Rectal smooth muscle tissue (tissue), 1 donor: Measurements from ENCODE around the gene ERP44.

Source experiments
- H3K27ac ChIP-seq: one replicate; pipeline ENCODE4 v1.7.0; 2013; ENCODE audit warnings: low read depth, low read length, inconsistent platforms
- H3K27me3 ChIP-seq: one replicate; pipeline ENCODE4 v1.7.0; 2013; ENCODE audit warnings: low read length; ENCODE audit not compliant: control insufficient read depth, insufficient read depth
- H3K36me3 ChIP-seq: one replicate; pipeline ENCODE4 v1.7.0; 2013; ENCODE audit warnings: low read length; ENCODE audit not compliant: control insufficient read depth, insufficient read depth
- H3K4me1 ChIP-seq: one replicate; pipeline ENCODE4 v1.7.0; 2013; ENCODE audit warnings: low read length; ENCODE audit not compliant: control insufficient read depth, insufficient read depth
- H3K4me3 ChIP-seq: one replicate; pipeline ENCODE4 v1.7.0; 2013; ENCODE audit warnings: low read length
- H3K9ac ChIP-seq: one replicate; pipeline ENCODE4 v1.7.0; 2013; ENCODE audit warnings: low read length

ERP44 gene

GRCh38 chr9:100058699-100059579 is 39.9 kb downstream of the ERP44 start:
- H3K36me3 ChIP-seq = no peaks in the 10 kb centered on the region
- no peaks in the 10 kb centered on the region for H3K27me3 ChIP-seq
- no peak overlapping the region for H3K27ac ChIP-seq
- no peak overlapping the region for H3K4me3 ChIP-seq
- H3K4me1 ChIP-seq = no peaks in the 10 kb centered on the region
- H3K9ac ChIP-seq = no peak overlapping the region

- Histone ChIP-seq H3K4me1 (no peaks in the 10 kb centered on the region), H3K4me3 (no peak overlapping the region), H3K27me3 (no peaks in the 10 kb centered on the region), H3K27ac (no peak overlapping the region), H3K9ac (no peak overlapping the region), H3K36me3 (no peaks in the 10 kb centered on the region)
Observed at GRCh38 chr9:100057624-100058023, 41.2 kb downstream of the ERP44 start.

- Histone ChIP-seq H3K9ac (no peak overlapping the region), H3K27ac (no peak overlapping the region), H3K4me3 (no peak overlapping the region), H3K4me1 (no peaks in the 10 kb centered on the region), H3K36me3 (no peaks in the 10 kb centered on the region), H3K27me3 (no peaks in the 10 kb centered on the region)
Observed at GRCh38 chr9:100056561-100056960, 42.2 kb downstream of the ERP44 start.

GRCh38 chr9:100052375-100052774 is 46.4 kb downstream of the ERP44 start:
- no peaks in the 10 kb centered on the region for H3K27me3 ChIP-seq

GRCh38 chr9:100049551-100049950 is 49.2 kb downstream of the ERP44 start:
- no peaks in the 10 kb centered on the region for H3K4me1 ChIP-seq
- H3K36me3 ChIP-seq = no peaks in the 10 kb centered on the region
- no peak overlapping the region for H3K27ac ChIP-seq
- no peak overlapping the region for H3K4me3 ChIP-seq
- H3K27me3 ChIP-seq = no peaks in the 10 kb centered on the region
- H3K9ac ChIP-seq = no peak overlapping the region

More at GRCh38 chr9:100052375-100052774, 46.4 kb downstream of the ERP44 start:
- H3K4me3 ChIP-seq = no peak overlapping the region
- no peak overlapping the region for H3K9ac ChIP-seq
- H3K27ac ChIP-seq = no peak overlapping the region
- no peaks in the 10 kb centered on the region for H3K36me3 ChIP-seq
- H3K4me1 ChIP-seq = no peaks in the 10 kb centered on the region

DNA sequence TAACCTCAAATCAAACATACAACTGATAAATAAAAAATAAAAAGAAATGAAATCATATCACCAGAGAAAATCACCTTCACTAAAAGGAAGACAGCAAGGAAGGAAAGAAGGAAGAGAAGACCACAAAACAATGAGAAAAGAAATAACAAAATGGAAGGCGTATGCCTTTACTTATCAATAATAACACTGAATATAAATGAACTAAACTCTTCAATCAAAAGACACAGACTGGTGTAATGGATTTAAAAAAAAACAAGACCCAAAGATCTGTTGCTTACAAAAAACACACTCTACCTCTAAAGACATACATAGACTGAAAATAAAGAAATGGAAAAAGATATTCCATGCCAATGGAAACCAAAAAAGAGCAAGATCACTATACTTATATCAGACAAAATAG is 60.3 kb downstream of the ERP44 start:
- Histone ChIP-seq H3K4me1 (no peaks in the 10 kb centered on the region), H3K27ac (no peak overlapping the region), H3K27me3 (no peaks in the 10 kb centered on the region), H3K9ac (no peak overlapping the region), H3K4me3 (no peak overlapping the region), H3K36me3 (no peaks in the 10 kb centered on the region)

DNA sequence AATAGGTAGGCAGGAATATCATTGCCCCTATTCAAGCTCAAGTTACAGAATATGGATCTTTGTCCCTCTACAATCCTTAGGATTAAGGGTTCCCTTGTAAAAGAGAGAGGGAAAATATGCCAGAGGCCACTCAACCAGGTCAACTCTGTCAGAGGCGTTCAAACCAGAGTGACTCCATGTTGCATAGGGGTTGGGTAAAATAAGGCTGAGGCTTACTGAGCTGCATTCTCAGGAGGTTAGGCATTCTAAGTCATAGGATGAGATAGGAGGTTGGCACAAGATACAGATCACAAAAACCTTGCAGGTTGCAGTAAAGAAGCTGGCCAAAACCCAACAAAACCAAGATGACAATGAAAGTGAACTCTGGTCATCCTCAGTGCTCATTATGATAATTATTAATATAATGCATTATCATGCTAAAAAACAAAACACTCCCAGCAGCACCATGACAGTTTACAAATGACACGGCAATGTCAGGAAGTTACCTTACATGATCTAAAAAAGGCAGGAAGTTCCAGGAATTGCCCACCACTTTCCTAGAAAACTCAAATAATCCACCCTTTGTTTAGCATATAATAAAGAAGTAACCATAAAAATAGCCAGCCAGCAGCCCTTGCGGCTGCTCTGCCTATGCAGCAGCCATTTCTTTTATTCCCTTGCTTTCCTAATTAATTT is 64.8 kb downstream of the ERP44 start:
- no peak overlapping the region for H3K4me3 ChIP-seq
- H3K27ac ChIP-seq = no peak overlapping the region
- no peak overlapping the region for H3K9ac ChIP-seq
- no peaks in the 10 kb centered on the region for H3K36me3 ChIP-seq
- no peaks in the 10 kb centered on the region for H3K27me3 ChIP-seq
- no peaks in the 10 kb centered on the region for H3K4me1 ChIP-seq

DNA sequence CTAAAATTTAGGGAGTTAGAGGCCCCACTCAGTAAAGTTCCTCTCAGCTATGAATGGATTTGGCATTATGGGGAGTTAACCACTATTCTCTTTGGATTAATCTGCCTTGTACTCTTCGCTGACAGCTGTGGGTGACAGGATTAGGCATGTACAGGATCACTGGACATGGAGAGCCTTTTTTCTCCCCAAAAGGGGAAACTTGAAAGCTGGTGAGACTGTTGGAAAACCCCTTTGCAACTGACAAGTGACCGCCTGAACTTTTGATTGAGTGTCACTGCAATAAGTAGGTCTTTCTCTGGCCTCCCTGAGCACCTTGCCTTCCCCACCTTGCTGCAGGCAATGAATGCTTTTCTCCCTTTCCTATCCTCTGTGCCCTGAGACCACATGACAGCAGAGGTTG is 68.3 kb downstream of the ERP44 start:
- H3K27me3 ChIP-seq = no peaks in the 10 kb centered on the region
- no peak overlapping the region for H3K4me3 ChIP-seq
- H3K9ac ChIP-seq = no peak overlapping the region
- H3K36me3 ChIP-seq = peaks cover 2% of the 10 kb centered on the region
- H3K4me1 ChIP-seq = no peaks in the 10 kb centered on the region
- no peak overlapping the region for H3K27ac ChIP-seq

DNA sequence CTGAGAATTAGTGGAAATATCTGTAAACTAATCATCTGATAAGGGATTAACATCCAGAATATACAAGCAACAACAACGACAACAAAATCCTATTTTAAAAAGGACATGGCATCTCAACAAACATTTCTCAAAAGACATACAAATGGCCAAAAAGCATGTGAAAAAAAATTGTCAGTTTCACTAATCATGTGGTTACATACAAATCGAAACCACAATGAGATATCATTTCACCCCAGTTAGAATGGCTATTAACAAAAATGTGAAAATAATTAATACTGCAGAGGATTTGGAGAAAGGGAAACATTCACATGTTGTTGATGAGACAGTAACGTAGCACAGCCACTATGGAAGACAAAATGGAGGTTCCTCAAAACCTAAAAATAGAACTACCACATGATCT is 69.5 kb downstream of the ERP44 start:
- Histone ChIP-seq H3K27ac (no peak overlapping the region), H3K36me3 (peaks cover 2% of the 10 kb centered on the region), H3K27me3 (no peaks in the 10 kb centered on the region), H3K4me1 (no peaks in the 10 kb centered on the region), H3K9ac (no peak overlapping the region), H3K4me3 (no peak overlapping the region)

DNA sequence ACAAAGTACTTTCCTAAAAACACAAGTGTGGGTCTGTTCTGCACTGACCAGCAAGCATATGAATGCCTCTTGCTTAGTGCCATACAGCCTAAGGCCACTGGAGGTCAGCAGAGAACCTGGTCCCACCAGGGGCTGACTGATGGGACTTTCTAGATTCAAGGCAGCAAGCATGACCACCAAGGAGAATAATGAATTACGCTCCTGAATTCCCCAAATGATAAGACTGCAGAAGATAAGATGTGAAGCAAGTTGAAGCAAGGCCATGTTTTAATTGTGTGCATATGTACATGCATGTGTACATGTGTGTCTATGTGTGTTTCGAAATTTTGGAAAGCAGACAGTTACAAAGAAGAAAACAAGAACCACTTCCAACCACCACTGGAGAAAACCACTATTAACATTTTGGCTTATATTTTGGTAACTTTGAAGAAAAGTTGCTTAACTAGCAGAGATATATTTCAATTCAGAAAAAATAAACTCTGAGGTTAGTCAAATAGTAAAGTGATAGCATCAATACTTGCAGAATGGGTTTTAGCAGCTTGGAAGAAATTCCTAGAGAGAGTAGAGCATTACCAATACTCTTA is 70.5 kb downstream of the ERP44 start:
- Histone ChIP-seq H3K4me1 (no peaks in the 10 kb centered on the region), H3K9ac (no peak overlapping the region), H3K36me3 (peaks cover 2% of the 10 kb centered on the region), H3K27ac (no peak overlapping the region), H3K4me3 (no peak overlapping the region), H3K27me3 (no peaks in the 10 kb centered on the region)

DNA sequence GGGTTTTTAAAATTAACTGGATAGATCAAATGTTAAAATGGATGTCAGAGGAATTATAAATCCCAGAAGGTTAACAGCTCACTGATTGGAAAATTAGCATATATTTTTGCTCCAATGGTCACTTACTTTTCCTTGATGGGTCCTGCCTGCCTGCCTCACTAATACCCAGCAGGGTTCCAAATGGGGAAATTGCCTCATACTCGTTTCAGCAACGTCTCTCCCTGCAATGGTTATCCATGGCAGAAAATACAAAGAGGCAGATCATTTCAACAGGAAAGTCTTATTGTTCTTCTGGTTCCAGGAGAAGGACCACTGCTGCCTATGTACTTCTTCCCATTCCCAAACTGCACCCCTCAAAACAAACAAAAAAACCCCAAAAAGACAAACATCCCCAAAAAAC is 71.3 kb downstream of the ERP44 start:
- Histone ChIP-seq H3K27me3 (no peaks in the 10 kb centered on the region), H3K9ac (no peak overlapping the region), H3K36me3 (peaks cover 2% of the 10 kb centered on the region), H3K4me3 (no peak overlapping the region), H3K27ac (no peak overlapping the region), H3K4me1 (no peaks in the 10 kb centered on the region)

- Histone ChIP-seq H3K4me1 (no peaks in the 10 kb centered on the region), H3K27me3 (no peaks in the 10 kb centered on the region), H3K36me3 (peaks cover 4% of the 10 kb centered on the region), H3K4me3 (no peak overlapping the region), H3K9ac (no peak overlapping the region), H3K27ac (no peak overlapping the region)
Observed at GRCh38 chr9:100021931-100022330, 76.9 kb downstream of the ERP44 start.
